ENCODE measurements around the gene ZP1. TPM values are rescaled to one million over a fixed set of nuclear protein-coding genes. Genes with fewer than 3 reads are reported as not detected.

Gene ZP1
- total RNA-seq, 2 experiments from 2014 or later, result not detected

DNA sequence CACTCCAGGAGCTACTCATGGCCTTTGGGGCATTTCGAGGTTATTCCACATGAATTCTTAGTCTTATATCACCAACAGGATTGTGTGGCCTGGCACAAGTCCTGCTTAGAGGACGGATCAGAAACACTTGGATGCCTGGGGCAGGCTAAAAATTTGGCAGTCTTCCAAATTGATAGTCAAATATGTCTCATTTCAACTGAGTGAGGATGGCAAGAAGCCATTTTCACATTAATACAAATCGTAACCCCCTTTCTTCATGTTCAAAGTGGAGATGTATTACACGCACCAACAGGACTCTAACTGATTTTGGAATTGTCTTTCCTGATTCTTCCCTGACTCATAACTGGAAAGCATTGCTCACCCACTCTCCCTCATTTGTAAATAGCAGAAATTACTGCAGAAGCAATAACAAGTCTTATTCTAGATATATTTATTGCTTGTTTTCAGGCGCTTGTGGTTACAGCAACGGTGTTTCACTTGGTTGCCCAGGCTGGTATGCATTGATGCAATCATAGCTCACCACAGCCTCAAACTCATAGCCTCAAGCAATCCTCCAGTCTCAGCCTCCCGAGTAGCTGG, 35.8 kb upstream of the ZP1 start:
- DNase-seq (ENCODE audit: low spot score), result no peak
- ChIA-PET CTCF (ENCODE audit: unreplicated experiment) (interaction anchor here (1.4 to 2.4 kb wide), 2 partner anchors 56 to 82 kb away, joined by 3 to 26 read pairs; partner anchors contain the start of gene TMEM109), POLR2A (interaction anchor here (0.9 to 1.0 kb wide), 2 partner anchors 64 to 76 kb away, joined by 3 to 4 read pairs; no protein-coding TSS in a partner anchor)
- Histone ChIP-seq H3K9me2 (ENCODE audit: insufficient read depth, low read length) (no peaks in the 10 kb centered on the region), H4K20me1 (ENCODE audit: insufficient read depth, low read length) (no peaks in the 10 kb centered on the region), H3K9me3 (ENCODE audit: low read length) (no peaks in the 10 kb centered on the region), H3K36me3 (ENCODE audit: insufficient read depth, low read length) (no peaks in the 10 kb centered on the region), H3K4me3 (ENCODE audit: low read depth, low read length, poor library complexity, severe bottlenecking) (no peak overlapping the region), H3K27ac (ENCODE audit: low read depth, low read length, poor library complexity, severe bottlenecking) (no peak overlapping the region), H3K4me2 (ENCODE audit: low read length) (no peak overlapping the region), H3K79me2 (ENCODE audit: insufficient read depth, low read depth, low read length) (no peaks in the 10 kb centered on the region), H3K4me1 (ENCODE audit: insufficient read depth, low read length, poor library complexity, severe bottlenecking) (peaks cover 8% of the 10 kb centered on the region), H2AFZ (ENCODE audit: low read length) (no peak overlapping the region)
- intact Hi-C loops (cut with micrococcal nuclease; ENCODE audit: unreplicated experiment), result loop anchor here (1.0 to 5.0 kb wide), 7 partner anchors 56 to 355 kb away; no protein-coding TSS in a partner anchor
- no TSS peak for BruUV-seq (replicated peaks)
- TF ChIP-seq EZH2phosphoT487 (IDR thresholded peaks at IDR 0.05; ENCODE audit: borderline replicate concordance, low read depth, low read length) (no peak), CTCF (conservative IDR thresholded peaks at IDR 0.05; ENCODE audit: low read length) (no peak)

GRCh38 chr11:60834742-60835533, 32.4 kb upstream of the ZP1 start:
- Histone ChIP-seq H3K9me2 (ENCODE audit: insufficient read depth, low read length) (no peaks in the 10 kb centered on the region), H3K4me2 (ENCODE audit: low read length) (no peak overlapping the region), H3K79me2 (ENCODE audit: insufficient read depth, low read depth, low read length) (no peaks in the 10 kb centered on the region), H3K4me3 (ENCODE audit: low read depth, low read length, poor library complexity, severe bottlenecking) (no peak overlapping the region), H3K9me3 (ENCODE audit: low read length) (no peaks in the 10 kb centered on the region), H2AFZ (ENCODE audit: low read length) (no peak overlapping the region), H3K36me3 (ENCODE audit: insufficient read depth, low read length) (no peaks in the 10 kb centered on the region), H4K20me1 (ENCODE audit: insufficient read depth, low read length) (no peaks in the 10 kb centered on the region), H3K4me1 (ENCODE audit: insufficient read depth, low read length, poor library complexity, severe bottlenecking) (peaks cover 8% of the 10 kb centered on the region), H3K27ac (ENCODE audit: low read depth, low read length, poor library complexity, severe bottlenecking) (no peak overlapping the region)
- POLR2A ChIA-PET, result interaction anchor here (1.1 kb wide), 1 partner anchor 69 kb away, joined by 3 read pairs; no protein-coding TSS in a partner anchor
- TF ChIP-seq EZH2phosphoT487 (IDR thresholded peaks at IDR 0.05; ENCODE audit: borderline replicate concordance, low read depth, low read length) (no peak), CTCF (conservative IDR thresholded peaks at IDR 0.05; ENCODE audit: low read length) (no peak)
- no TSS peak for BruUV-seq (replicated peaks)
- CTCF ChIA-PET (ENCODE audit: unreplicated experiment), result no interaction called here
- DNase-seq (ENCODE audit: low spot score), result no peak
- intact Hi-C loops (cut with micrococcal nuclease; ENCODE audit: unreplicated experiment), result loop anchor here (5.0 kb wide), 1 partner anchor 337 kb away; no protein-coding TSS in a partner anchor

DNA sequence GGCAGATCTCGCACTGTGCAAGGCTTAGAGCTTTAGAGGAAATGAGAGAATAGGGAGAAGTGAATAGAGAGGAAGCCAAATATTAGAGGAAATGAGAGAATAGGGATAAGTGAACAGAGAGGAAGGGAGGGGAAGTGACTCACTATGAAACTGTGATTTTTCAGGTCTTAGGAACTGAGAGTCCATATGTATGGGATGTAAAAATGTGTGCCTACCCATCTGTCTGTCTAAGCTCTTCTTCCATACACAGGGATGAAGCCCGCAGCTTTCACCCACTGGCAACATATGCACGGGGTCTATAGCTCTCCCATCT, 31.9 kb upstream of the ZP1 start:
- DNase-seq (ENCODE audit: low spot score), result no peak
- no peak overlapping the region for H2AFZ ChIP-seq (ENCODE audit: low read length)

More for the DNA sequence above, 31.9 kb upstream of the ZP1 start:
- BruUV-seq (replicated peaks), result no TSS peak
- Histone ChIP-seq H4K20me1 (ENCODE audit: insufficient read depth, low read length) (no peaks in the 10 kb centered on the region), H3K9me2 (ENCODE audit: insufficient read depth, low read length) (no peaks in the 10 kb centered on the region), H3K27ac (ENCODE audit: low read depth, low read length, poor library complexity, severe bottlenecking) (no peak overlapping the region), H3K79me2 (ENCODE audit: insufficient read depth, low read depth, low read length) (no peaks in the 10 kb centered on the region), H3K4me1 (ENCODE audit: insufficient read depth, low read length, poor library complexity, severe bottlenecking) (peaks cover 8% of the 10 kb centered on the region), H3K9me3 (ENCODE audit: low read length) (no peaks in the 10 kb centered on the region), H3K4me3 (ENCODE audit: low read depth, low read length, poor library complexity, severe bottlenecking) (no peak overlapping the region), H3K4me2 (ENCODE audit: low read length) (no peak overlapping the region), H3K36me3 (ENCODE audit: insufficient read depth, low read length) (no peaks in the 10 kb centered on the region)
- ChIA-PET CTCF (ENCODE audit: unreplicated experiment) (no interaction called here), POLR2A (interaction anchor here (1.1 kb wide), 1 partner anchor 68 kb away, joined by 3 read pairs; no protein-coding TSS in a partner anchor)
- intact Hi-C loops (cut with micrococcal nuclease; ENCODE audit: unreplicated experiment), result no loop called here
- TF ChIP-seq CTCF (conservative IDR thresholded peaks at IDR 0.05; ENCODE audit: low read length) (no peak), EZH2phosphoT487 (IDR thresholded peaks at IDR 0.05; ENCODE audit: borderline replicate concordance, low read depth, low read length) (no peak)

Measured in OCI-LY7 (cell line).